ENCODE data around the gene MAP4K4.
A peak's percentile ranks its signal among the peaks of the same experiment; 100 is the strongest.

MAP4K4 gene

GRCh38 chr2:101815739-101816391, 118.4 kb downstream of the MAP4K4 start:
- no peak for DNase-seq (ENCODE audit: low spot score)

GRCh38 chr2:101816598-101816997, 119.1 kb downstream of the MAP4K4 start:
- no peak for DNase-seq (ENCODE audit: low spot score)

- DNase-seq (ENCODE audit: low spot score) = no peak
Measured at GRCh38 chr2:101817481-101817880, 120.0 kb downstream of the MAP4K4 start.

GRCh38 chr2:101818531-101819451, 121.3 kb downstream of the MAP4K4 start:
- DNase-seq (ENCODE audit: low spot score) = peak; percentile 93

GRCh38 chr2:101820519-101820918, 123.0 kb downstream of the MAP4K4 start:
- no peak for DNase-seq (ENCODE audit: low spot score)

GRCh38 chr2:101821059-101821805, 123.7 kb downstream of the MAP4K4 start:
- DNase-seq (ENCODE audit: low spot score) = no peak

- no peak for DNase-seq (ENCODE audit: low spot score)
Measured at GRCh38 chr2:101821828-101822458, 124.4 kb downstream of the MAP4K4 start.

GRCh38 chr2:101823347-101823791, 125.9 kb downstream of the MAP4K4 start:
- peak; percentile 84 for DNase-seq (ENCODE audit: low spot score)

- no peak for DNase-seq (ENCODE audit: low spot score)
Measured at GRCh38 chr2:101823859-101824258, 126.4 kb downstream of the MAP4K4 start.

- no peak for DNase-seq (ENCODE audit: low spot score)
Measured at GRCh38 chr2:101826716-101827115, 129.2 kb downstream of the MAP4K4 start.

- no peak for DNase-seq (ENCODE audit: low spot score)
Measured at GRCh38 chr2:101827246-101827645, 129.7 kb downstream of the MAP4K4 start.

- DNase-seq (ENCODE audit: low spot score) = no peak
Measured at GRCh38 chr2:101828257-101828656, 130.8 kb downstream of the MAP4K4 start.

- no peak for DNase-seq (ENCODE audit: low spot score)
Measured at GRCh38 chr2:101828673-101829334, 131.3 kb downstream of the MAP4K4 start.

- DNase-seq (ENCODE audit: low spot score) = no peak
Measured at GRCh38 chr2:101829429-101829828, 131.9 kb downstream of the MAP4K4 start.

- DNase-seq (ENCODE audit: low spot score) = no peak
Measured at GRCh38 chr2:101830146-101830545, 132.6 kb downstream of the MAP4K4 start.

- no peak for DNase-seq (ENCODE audit: low spot score)
Measured at GRCh38 chr2:101830555-101830954, 133.0 kb downstream of the MAP4K4 start.

GRCh38 chr2:101831351-101831865, 133.9 kb downstream of the MAP4K4 start:
- DNase-seq (ENCODE audit: low spot score) = peak; percentile 88

- DNase-seq (ENCODE audit: low spot score) = no peak
Measured at GRCh38 chr2:101832114-101832513, 134.6 kb downstream of the MAP4K4 start.

- DNase-seq (ENCODE audit: low spot score) = no peak
Measured at GRCh38 chr2:101833890-101834523, 136.5 kb downstream of the MAP4K4 start.

GRCh38 chr2:101837354-101837753, 139.8 kb downstream of the MAP4K4 start:
- DNase-seq (ENCODE audit: low spot score) = no peak
